Stomach smooth muscle (tissue), 2 donors: ENCODE data around the gene PPDPF.

ENCODE experiments used
- H3K27ac ChIP-seq: one replicate; pipeline ENCODE4 v1.7.0; 2013; ENCODE audit warnings: mild to moderate bottlenecking, low read length, inconsistent platforms
- H3K27me3 ChIP-seq, 2 donors: one replicate each; pipeline ENCODE4 v1.7.0; 2013; ENCODE audit warnings: low read length in 2 of 2; ENCODE audit not compliant: insufficient read depth in 2 of 2, control insufficient read depth in 1 of 2
- H3K36me3 ChIP-seq, 2 donors: one replicate each; pipeline ENCODE4 v1.7.0; 2013; ENCODE audit warnings: low read length in 2 of 2; ENCODE audit not compliant: control insufficient read depth in 2 of 2, insufficient read depth in 2 of 2
- H3K4me1 ChIP-seq: one replicate; pipeline ENCODE4 v1.7.0; 2013; ENCODE audit warnings: low read length; ENCODE audit not compliant: control insufficient read depth, insufficient read depth
- H3K4me3 ChIP-seq, 2 donors: one replicate each; pipeline ENCODE4 v1.7.0; 2013; ENCODE audit warnings: low read length in 2 of 2
- H3K9ac ChIP-seq, 2 donors: one replicate each; pipeline ENCODE4 v1.7.0; 2013; ENCODE audit warnings: low read length in 2 of 2, mild to moderate bottlenecking in 1 of 2
- H3K9me3 ChIP-seq, 2 donors: one replicate each; pipeline ENCODE4 v1.7.0; 2013; ENCODE audit warnings: low read length in 2 of 2; ENCODE audit not compliant: control insufficient read depth in 2 of 2
- donor health status: healthy.
- donor health status: Pancreatic carcinoma.

The PPDPF gene

GRCh38 chr20:63500902-63501817 lies 19.4 kb upstream of the PPDPF start:
- H3K9me3 ChIP-seq = peaks cover 8 to 16% of the 10 kb centered on the region in 2 donors
- peaks cover 16% of the 10 kb centered on the region for H3K4me1 ChIP-seq
- no peak overlapping the region for H3K9ac ChIP-seq
- peaks cover 20 to 38% of the 10 kb centered on the region in 2 donors for H3K27me3 ChIP-seq
- no peaks in the 10 kb centered on the region for H3K36me3 ChIP-seq
- no peak overlapping the region for H3K4me3 ChIP-seq
- no peak overlapping the region for H3K27ac ChIP-seq

- H3K9ac ChIP-seq = no peak overlapping the region
- H3K36me3 ChIP-seq = no peaks in the 10 kb centered on the region
- H3K4me1 ChIP-seq = peaks cover 12% of the 10 kb centered on the region
- H3K9me3 ChIP-seq = peaks cover 8 to 16% of the 10 kb centered on the region in 2 donors
- H3K27me3 ChIP-seq = peaks cover 20 to 38% of the 10 kb centered on the region in 2 donors
- H3K27ac ChIP-seq = no peak overlapping the region
- no peak overlapping the region for H3K4me3 ChIP-seq
These were observed 18.5 kb upstream of the PPDPF start for GRCh38 chr20:63501818-63502670.

- no peak overlapping the region for H3K27ac ChIP-seq
- peaks cover 20 to 37% of the 10 kb centered on the region in 2 donors for H3K27me3 ChIP-seq
- H3K36me3 ChIP-seq = no peaks in the 10 kb centered on the region
- H3K4me3 ChIP-seq = no peak overlapping the region
- H3K9me3 ChIP-seq = peaks cover 8 to 16% of the 10 kb centered on the region in 2 donors
- H3K9ac ChIP-seq = no peak overlapping the region
- H3K4me1 ChIP-seq = peaks cover 9% of the 10 kb centered on the region
These were observed 17.8 kb upstream of the PPDPF start for GRCh38 chr20:63502671-63503172.

- Histone ChIP-seq H3K9ac (no peak overlapping the region), H3K36me3 (no peaks in the 10 kb centered on the region), H3K27me3 (peaks cover 14 to 41% of the 10 kb centered on the region in 2 donors), H3K4me3 (no peak overlapping the region), H3K4me1 (peaks cover 5% of the 10 kb centered on the region), H3K27ac (no peak overlapping the region), H3K9me3 (peaks cover 8 to 20% of the 10 kb centered on the region in 2 donors)
These were observed 17.0 kb upstream of the PPDPF start for GRCh38 chr20:63503524-63503923.

GRCh38 chr20:63504642-63505041 lies 15.9 kb upstream of the PPDPF start:
- H3K27ac ChIP-seq = no peak overlapping the region
- H3K4me3 ChIP-seq = no peak overlapping the region
- peaks cover 8 to 20% of the 10 kb centered on the region in 2 donors for H3K9me3 ChIP-seq
- H3K36me3 ChIP-seq = no peaks in the 10 kb centered on the region
- H3K27me3 ChIP-seq = peaks cover 9 to 40% of the 10 kb centered on the region in 2 donors
- H3K4me1 ChIP-seq = peaks cover under 1% of the 10 kb centered on the region
- no peak overlapping the region for H3K9ac ChIP-seq

- Histone ChIP-seq H3K9ac (no peak overlapping the region), H3K4me3 (no peak overlapping the region), H3K27ac (no peak overlapping the region), H3K36me3 (no peaks in the 10 kb centered on the region), H3K4me1 (no peaks in the 10 kb centered on the region), H3K27me3 (peaks cover 5 to 35% of the 10 kb centered on the region in 2 donors), H3K9me3 (peaks cover 8 to 20% of the 10 kb centered on the region in 2 donors)
These were observed 15.3 kb upstream of the PPDPF start for GRCh38 chr20:63505281-63505680.

- Histone ChIP-seq H3K36me3 (no peaks in the 10 kb centered on the region), H3K4me1 (no peaks in the 10 kb centered on the region), H3K27ac (no peak overlapping the region), H3K9me3 (peaks cover 8 to 20% of the 10 kb centered on the region in 2 donors), H3K27me3 (peaks cover 4 to 35% of the 10 kb centered on the region in 2 donors), H3K4me3 (no peak overlapping the region), H3K9ac (no peak overlapping the region)
These were observed 14.8 kb upstream of the PPDPF start for GRCh38 chr20:63505723-63506122.

- Histone ChIP-seq H3K9ac (no peak overlapping the region), H3K4me3 (no peak overlapping the region), H3K4me1 (no peaks in the 10 kb centered on the region), H3K27ac (no peak overlapping the region), H3K27me3 (peaks cover 0 to 34% of the 10 kb centered on the region in 2 donors), H3K9me3 (peaks cover 8 to 20% of the 10 kb centered on the region in 2 donors), H3K36me3 (no peaks in the 10 kb centered on the region)
These were observed 13.4 kb upstream of the PPDPF start for GRCh38 chr20:63507083-63507743.

GRCh38 chr20:63508072-63508768 lies 12.3 kb upstream of the PPDPF start:
- Histone ChIP-seq H3K9ac (no peak overlapping the region), H3K4me1 (no peaks in the 10 kb centered on the region), H3K9me3 (peaks cover 8 to 20% of the 10 kb centered on the region in 2 donors), H3K36me3 (no peaks in the 10 kb centered on the region), H3K4me3 (no peak overlapping the region), H3K27ac (no peak overlapping the region), H3K27me3 (peaks cover 0 to 27% of the 10 kb centered on the region in 2 donors)
